HCT116 (cell line): ENCODE data around the gene TNNT2. TPM values are rescaled to one million over a fixed set of nuclear protein-coding genes. Genes with fewer than 3 reads are reported as not detected.

ENCODE experiments used
- ATAC-seq: fragments of 200-7000 bp; cut with Tn5 transposase; 2 replicates; pipeline ENCODE4 v1.9.1; 2020; ENCODE audit warnings: mild to moderate bottlenecking, moderate library complexity
- BruUV-seq: library from RNA; stranded (reverse); fragments of 400-500 nt; replicated peaks from 2 replicates; lab custom pipeline; 2021; lab: Mats Ljungman, UMichigan
- CTCF ChIA-PET: fragments of 300-600 bp; sonication (Branson Sonifier 250); formaldehyde crosslinking; loops from one replicate; lab custom pipeline; 2021; ENCODE audit warnings: antibody characterized with exemption; lab: Charles Lee
- POLR2A ChIA-PET: fragments of 300-600, 350-600 bp; sonication (Branson Sonifier 250); formaldehyde crosslinking; loops from one replicate; lab custom pipeline; 2021; ENCODE audit warnings: antibody characterized with exemption; lab: Charles Lee
- RAD21 ChIA-PET, 2 experiments: fragments of 300-600 bp; sonication (Branson Sonifier 250); formaldehyde crosslinking; loops; one replicate each; lab custom pipeline; 2023; ENCODE audit warnings: low total read pairs in 2 of 2; ENCODE audit not compliant: uncharacterized antibody in 2 of 2, unreplicated experiment in 2 of 2, low non-redundant PET in 1 of 2; lab: Charles Lee
- DNase-seq: peaks from one replicate; pipeline ENCODE4 v3.0.0-alpha.2; 2010; ENCODE audit warnings: low read depth, low spot score
- H2AFZ ChIP-seq: fragments of 200-600 bp; shearing (Covaris generic), sonication (generic); 2 replicates; pipeline ENCODE4 v1.6.1; 2017; ENCODE audit warnings: low read depth, mixed run types, mixed read lengths, antibody characterized with exemption, low read length; ENCODE audit not compliant: poor library complexity, severe bottlenecking
- H3K27ac ChIP-seq: 2 replicates; pipeline ENCODE4 v1.5.1; 2012; ENCODE audit warnings: low read depth, low read length
- H3K27me3 ChIP-seq: fragments of 200-600 bp; sonication (generic); 2 replicates; pipeline ENCODE4 v1.6.1; 2016; ENCODE audit warnings: mixed run types, low read length, mixed read lengths; ENCODE audit not compliant: insufficient read depth
- H3K36me3 ChIP-seq, 2 experiments: fragments of 200-500 bp in 1 of 2; fragments of 200-600 bp in 1 of 2; sonication (Bioruptor generic) in 1 of 2; sonication (generic) in 1 of 2; 2 replicates each; pipeline versions ENCODE4 v1.5.1 to v1.6.1; 2014 to 2016; ENCODE audit warnings: low read length in 2 of 2, inconsistent platforms in 1 of 2, mixed read lengths in 1 of 2, mixed run types in 1 of 2; ENCODE audit not compliant: insufficient read depth in 2 of 2, control insufficient read depth in 1 of 2
- H3K4me1 ChIP-seq, 2 experiments: fragments of 200-600 bp in 1 of 2; sonication (generic) in 1 of 2; 2 replicates each; pipeline versions ENCODE4 v1.5.1 to v1.6.1; 2012 to 2017; ENCODE audit warnings: low read length in 2 of 2, inconsistent platforms in 1 of 2, mild to moderate bottlenecking in 1 of 2, mixed read lengths in 1 of 2, mixed run types in 1 of 2, moderate library complexity in 1 of 2; ENCODE audit not compliant: insufficient read depth in 2 of 2, control insufficient read depth in 1 of 2
- H3K4me2 ChIP-seq: fragments of 200-600 bp; sonication (generic); 2 replicates; pipeline ENCODE4 v1.6.1; 2017; ENCODE audit warnings: mixed run types, low read length, mixed read lengths
- H3K4me3 ChIP-seq, 2 experiments: fragments of 200-600 bp in 1 of 2; sonication (generic) in 1 of 2; replicated peaks in 1 of 2; 2 replicates each; pipeline ENCODE4 v1.5.1; 2011 to 2016; ENCODE audit warnings: low read length in 2 of 2, control low read depth in 1 of 2, low read depth in 1 of 2, mild to moderate bottlenecking in 1 of 2, mixed read lengths in 1 of 2, mixed run types in 1 of 2
- H3K79me2 ChIP-seq: fragments of 200-600 bp; sonication (generic); 2 replicates; pipeline ENCODE4 v1.6.1; 2017; ENCODE audit warnings: mild to moderate bottlenecking, mixed run types, low read length, moderate library complexity, mixed read lengths; ENCODE audit not compliant: insufficient read depth
- H3K9ac ChIP-seq: fragments of 200-600 bp; sonication (generic); 2 replicates; pipeline ENCODE4 v1.6.1; 2016; ENCODE audit warnings: low read length, mixed read lengths
- H3K9me2 ChIP-seq: fragments of 200-600 bp; sonication (generic), shearing (Covaris generic); 2 replicates; pipeline ENCODE4 v1.6.1; 2017; ENCODE audit warnings: mixed run types, mild to moderate bottlenecking, moderate library complexity; ENCODE audit not compliant: insufficient read depth
- H3K9me3 ChIP-seq, 2 experiments: fragments of 200-500 bp in 1 of 2; fragments of 200-600 bp in 1 of 2; sonication (Bioruptor generic) in 1 of 2; sonication (generic) in 1 of 2; 2 replicates each; pipeline ENCODE4 v1.6.1; 2014 to 2017; ENCODE audit warnings: low read length in 2 of 2, mixed read lengths in 2 of 2, inconsistent platforms in 1 of 2, low read depth in 1 of 2, mild to moderate bottlenecking in 1 of 2, mixed run types in 1 of 2, moderate library complexity in 1 of 2; ENCODE audit not compliant: control insufficient read depth in 1 of 2, insufficient read depth in 1 of 2
- H4K20me1 ChIP-seq: fragments of 200-600 bp; sonication (generic), shearing (Covaris generic); 2 replicates; pipeline ENCODE4 v1.6.1; 2017; ENCODE audit warnings: mixed run types, mild to moderate bottlenecking, moderate library complexity; ENCODE audit not compliant: insufficient read depth
- CEBPB ChIP-seq: IDR thresholded peaks from 2 replicates; pipeline ENCODE4 v1.6.1; 2012; ENCODE audit warnings: low read depth
- CTCF ChIP-seq, 3 experiments: fragments of 200-600 bp in 1 of 3; sonication (generic) in 1 of 3; IDR thresholded peaks in 2 of 3; conservative IDR thresholded peaks in 1 of 3; 2 replicates each; pipeline ENCODE4 v1.5.1; 2012 to 2017; ENCODE audit warnings: low read depth in 2 of 3, low read length in 2 of 3, antibody characterized with exemption in 1 of 3, borderline replicate concordance in 1 of 3, control low read depth in 1 of 3, mild to moderate bottlenecking in 1 of 3, mixed read lengths in 1 of 3, mixed run types in 1 of 3, moderate library complexity in 1 of 3; ENCODE audit not compliant: insufficient read depth in 1 of 3
- EGR1 ChIP-seq: IDR thresholded peaks from 2 replicates; pipeline ENCODE4 v1.6.1; 2012; ENCODE audit warnings: low read depth
- ELF1 ChIP-seq: IDR thresholded peaks from 2 replicates; pipeline ENCODE4 v1.6.1; 2012; ENCODE audit warnings: low read depth, borderline replicate concordance
- EZH2 ChIP-seq: fragments of 200-600 bp; sonication (generic); IDR thresholded peaks from 2 replicates; pipeline ENCODE4 v1.6.1; 2017; ENCODE audit warnings: antibody characterized with exemption, mixed run types
- JUND ChIP-seq: IDR thresholded peaks from 2 replicates; pipeline ENCODE4 v1.6.1; 2012
- MAX ChIP-seq: IDR thresholded peaks from 2 replicates; pipeline ENCODE4 v1.6.1; 2012
- RAD21 ChIP-seq: IDR thresholded peaks from 2 replicates; pipeline ENCODE4 v1.6.1; 2012; ENCODE audit warnings: low read depth, mild to moderate bottlenecking
- SRF ChIP-seq: IDR thresholded peaks from 2 replicates; pipeline ENCODE4 v1.6.1; 2012; ENCODE audit warnings: low read depth
- ZFX ChIP-seq: fragments of 450-650 bp; IDR thresholded peaks from 2 replicates; pipeline ENCODE4 v1.6.1; 2017
- intact Hi-C: fragments of 100-400 bp; cut with micrococcal nuclease; formaldehyde crosslinking; loops from 2 replicates; pipeline ENCODE4 v1.10.0; 2022
- total RNA-seq: library from RNA; stranded (reverse); gene quantifications from one replicate; pipeline ENCODE4 v1.2.1, GENCODE V29; 2021; ENCODE audit not compliant: unreplicated experiment

Gene TNNT2
- total RNA-seq, 1 experiment from 2014 or later, result 2.0 TPM

GRCh38 chr1:201320168-201320788 lies 57.2 kb downstream of the TNNT2 start:
- ATAC-seq, result no peak
- H3K9ac ChIP-seq, result no peak overlapping the region
- BruUV-seq, result no TSS peak
- H3K79me2 ChIP-seq, result no peaks in the 10 kb centered on the region
- no peak for DNase-seq
- no peaks in the 10 kb centered on the region for H3K4me1 ChIP-seq
- H3K27me3 ChIP-seq, result no peaks in the 10 kb centered on the region
- ChIA-PET RAD21 (no interaction called here), POLR2A (no interaction called here), CTCF (interaction anchor here (1.3 kb wide), 1 partner anchor 115 kb away, joined by 4 read pairs; no protein-coding TSS in a partner anchor)
- H3K9me3 ChIP-seq, result no peaks in the 10 kb centered on the region
- H3K4me2 ChIP-seq, result no peak overlapping the region
- no peaks in the 10 kb centered on the region for H4K20me1 ChIP-seq
- H3K4me3 ChIP-seq, result no peak overlapping the region
- no peaks in the 10 kb centered on the region for H3K36me3 ChIP-seq
- H2AFZ ChIP-seq, result no peak overlapping the region
- intact Hi-C loops, result no loop called here
- H3K9me2 ChIP-seq, result no peaks in the 10 kb centered on the region
- no peak for TF ChIP-seq JUND
- no peak for TF ChIP-seq ELF1
- TF ChIP-seq EZH2, result no peak
- TF ChIP-seq CEBPB, result no peak
- TF ChIP-seq MAX, result no peak
- TF ChIP-seq SRF, result no peak
- TF ChIP-seq CTCF (IDR thresholded peaks at IDR 0.05 in 2 of 3, conservative IDR thresholded peaks at IDR 0.05 in 1 of 3; ENCODE audit: borderline replicate concordance in 1 of 3, insufficient read depth in 1 of 3, low read depth in 2 of 3, low read length in 2 of 3), result no peak
- no peak for TF ChIP-seq EGR1
- no peak for TF ChIP-seq ZFX
- no peak for TF ChIP-seq RAD21
- TF ChIP-seq, all 23 proteins: peak for 0
- H3K27ac ChIP-seq, result no peak overlapping the region
